ENCODE results near the gene HOXB7.

DNA sequence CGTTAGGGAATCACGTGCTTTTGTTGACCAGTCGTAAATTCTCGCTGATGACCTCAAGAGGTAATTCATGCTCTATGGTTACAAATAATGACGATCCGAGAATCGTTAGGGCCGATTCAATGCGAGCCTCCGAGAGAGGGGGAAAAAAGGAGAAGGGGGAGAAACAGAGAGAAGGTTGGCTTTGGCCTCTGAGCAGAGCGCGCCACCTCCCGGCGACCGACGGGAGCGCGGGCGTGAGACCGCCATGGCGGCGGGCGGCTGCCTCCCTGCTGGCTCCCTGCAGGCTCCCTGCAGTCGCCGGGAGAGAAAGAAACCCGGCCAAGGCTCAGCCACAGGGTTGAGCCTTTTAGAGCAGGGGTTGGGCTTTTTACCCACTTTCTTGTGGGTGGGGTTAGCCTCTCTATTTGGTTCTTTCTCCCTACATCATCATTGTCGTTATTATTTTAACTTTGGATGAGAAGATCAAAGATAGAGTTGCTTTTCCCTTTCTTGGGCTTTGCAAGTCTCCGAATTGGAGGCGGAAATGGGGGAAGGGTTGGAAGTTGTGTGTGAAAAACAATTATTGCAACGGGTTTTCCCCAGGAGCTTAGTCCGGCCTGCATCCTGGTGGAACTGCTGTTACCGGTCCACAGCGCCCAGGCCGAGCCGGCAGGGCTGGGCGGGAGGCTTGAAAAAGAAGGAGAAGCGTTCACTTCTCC lies 16.8 kb downstream of the HOXB7 start:
- TF ChIP-seq, protein P1, sequence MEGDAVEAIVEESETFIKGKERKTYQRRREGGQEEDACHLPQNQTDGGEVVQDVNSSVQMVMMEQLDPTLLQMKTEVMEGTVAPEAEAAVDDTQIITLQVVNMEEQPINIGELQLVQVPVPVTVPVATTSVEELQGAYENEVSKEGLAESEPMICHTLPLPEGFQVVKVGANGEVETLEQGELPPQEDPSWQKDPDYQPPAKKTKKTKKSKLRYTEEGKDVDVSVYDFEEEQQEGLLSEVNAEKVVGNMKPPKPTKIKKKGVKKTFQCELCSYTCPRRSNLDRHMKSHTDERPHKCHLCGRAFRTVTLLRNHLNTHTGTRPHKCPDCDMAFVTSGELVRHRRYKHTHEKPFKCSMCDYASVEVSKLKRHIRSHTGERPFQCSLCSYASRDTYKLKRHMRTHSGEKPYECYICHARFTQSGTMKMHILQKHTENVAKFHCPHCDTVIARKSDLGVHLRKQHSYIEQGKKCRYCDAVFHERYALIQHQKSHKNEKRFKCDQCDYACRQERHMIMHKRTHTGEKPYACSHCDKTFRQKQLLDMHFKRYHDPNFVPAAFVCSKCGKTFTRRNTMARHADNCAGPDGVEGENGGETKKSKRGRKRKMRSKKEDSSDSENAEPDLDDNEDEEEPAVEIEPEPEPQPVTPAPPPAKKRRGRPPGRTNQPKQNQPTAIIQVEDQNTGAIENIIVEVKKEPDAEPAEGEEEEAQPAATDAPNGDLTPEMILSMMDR (IDR thresholded peaks at IDR 0.05; ENCODE audit: low read depth, low read length, missing input control): peak; percentile 73
- TF ChIP-seq SP1 (IDR thresholded peaks at IDR 0.05): no peak
- no peak for TF ChIP-seq HNF4G (IDR thresholded peaks at IDR 0.05)
- TF ChIP-seq FOXA1 (IDR thresholded peaks at IDR 0.05): no peak
- TF ChIP-seq RXRA (IDR thresholded peaks at IDR 0.05): no peak
- TF ChIP-seq, protein P2, sequence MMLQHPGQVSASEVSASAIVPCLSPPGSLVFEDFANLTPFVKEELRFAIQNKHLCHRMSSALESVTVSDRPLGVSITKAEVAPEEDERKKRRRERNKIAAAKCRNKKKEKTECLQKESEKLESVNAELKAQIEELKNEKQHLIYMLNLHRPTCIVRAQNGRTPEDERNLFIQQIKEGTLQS (IDR thresholded peaks at IDR 0.05): no peak
- TF ChIP-seq, protein P3, sequence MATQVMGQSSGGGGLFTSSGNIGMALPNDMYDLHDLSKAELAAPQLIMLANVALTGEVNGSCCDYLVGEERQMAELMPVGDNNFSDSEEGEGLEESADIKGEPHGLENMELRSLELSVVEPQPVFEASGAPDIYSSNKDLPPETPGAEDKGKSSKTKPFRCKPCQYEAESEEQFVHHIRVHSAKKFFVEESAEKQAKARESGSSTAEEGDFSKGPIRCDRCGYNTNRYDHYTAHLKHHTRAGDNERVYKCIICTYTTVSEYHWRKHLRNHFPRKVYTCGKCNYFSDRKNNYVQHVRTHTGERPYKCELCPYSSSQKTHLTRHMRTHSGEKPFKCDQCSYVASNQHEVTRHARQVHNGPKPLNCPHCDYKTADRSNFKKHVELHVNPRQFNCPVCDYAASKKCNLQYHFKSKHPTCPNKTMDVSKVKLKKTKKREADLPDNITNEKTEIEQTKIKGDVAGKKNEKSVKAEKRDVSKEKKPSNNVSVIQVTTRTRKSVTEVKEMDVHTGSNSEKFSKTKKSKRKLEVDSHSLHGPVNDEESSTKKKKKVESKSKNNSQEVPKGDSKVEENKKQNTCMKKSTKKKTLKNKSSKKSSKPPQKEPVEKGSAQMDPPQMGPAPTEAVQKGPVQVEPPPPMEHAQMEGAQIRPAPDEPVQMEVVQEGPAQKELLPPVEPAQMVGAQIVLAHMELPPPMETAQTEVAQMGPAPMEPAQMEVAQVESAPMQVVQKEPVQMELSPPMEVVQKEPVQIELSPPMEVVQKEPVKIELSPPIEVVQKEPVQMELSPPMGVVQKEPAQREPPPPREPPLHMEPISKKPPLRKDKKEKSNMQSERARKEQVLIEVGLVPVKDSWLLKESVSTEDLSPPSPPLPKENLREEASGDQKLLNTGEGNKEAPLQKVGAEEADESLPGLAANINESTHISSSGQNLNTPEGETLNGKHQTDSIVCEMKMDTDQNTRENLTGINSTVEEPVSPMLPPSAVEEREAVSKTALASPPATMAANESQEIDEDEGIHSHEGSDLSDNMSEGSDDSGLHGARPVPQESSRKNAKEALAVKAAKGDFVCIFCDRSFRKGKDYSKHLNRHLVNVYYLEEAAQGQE (IDR thresholded peaks at IDR 0.05): no peak
- TF ChIP-seq GABPA (IDR thresholded peaks at IDR 0.05 in 1 of 2, conservative IDR thresholded peaks at IDR 0.05 in 1 of 2): no peak
- peak; percentile 82 for TF ChIP-seq YY1 (IDR thresholded peaks at IDR 0.05)
- TF ChIP-seq EGR1 (IDR thresholded peaks at IDR 0.05; ENCODE audit: low read depth in 2 of 2): no peak
- TF ChIP-seq, protein P4, sequence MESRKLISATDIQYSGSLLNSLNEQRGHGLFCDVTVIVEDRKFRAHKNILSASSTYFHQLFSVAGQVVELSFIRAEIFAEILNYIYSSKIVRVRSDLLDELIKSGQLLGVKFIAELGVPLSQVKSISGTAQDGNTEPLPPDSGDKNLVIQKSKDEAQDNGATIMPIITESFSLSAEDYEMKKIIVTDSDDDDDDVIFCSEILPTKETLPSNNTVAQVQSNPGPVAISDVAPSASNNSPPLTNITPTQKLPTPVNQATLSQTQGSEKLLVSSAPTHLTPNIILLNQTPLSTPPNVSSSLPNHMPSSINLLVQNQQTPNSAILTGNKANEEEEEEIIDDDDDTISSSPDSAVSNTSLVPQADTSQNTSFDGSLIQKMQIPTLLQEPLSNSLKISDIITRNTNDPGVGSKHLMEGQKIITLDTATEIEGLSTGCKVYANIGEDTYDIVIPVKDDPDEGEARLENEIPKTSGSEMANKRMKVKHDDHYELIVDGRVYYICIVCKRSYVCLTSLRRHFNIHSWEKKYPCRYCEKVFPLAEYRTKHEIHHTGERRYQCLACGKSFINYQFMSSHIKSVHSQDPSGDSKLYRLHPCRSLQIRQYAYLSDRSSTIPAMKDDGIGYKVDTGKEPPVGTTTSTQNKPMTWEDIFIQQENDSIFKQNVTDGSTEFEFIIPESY (IDR thresholded peaks at IDR 0.05): no peak

Measured in liver (tissue), 3 donors.